ENCODE results near the gene ACIN1. TPM values are rescaled to one million over a fixed set of nuclear protein-coding genes. Genes with fewer than 3 reads are reported as not detected.

Gene ACIN1
- total and polyA plus RNA-seq, 9 of the 15 experiments (the other 6 are each of a cell fraction or from before 2014, with no cell fraction given) = 5.0 to 196 (median 129) TPM

GRCh38 chr14:23120541-23121251 is 25.8 kb upstream of the ACIN1 start (continued):
- TF ChIP-seq PKNOX1 (IDR thresholded peaks at IDR 0.05) (peak; percentile 46; the same call in 1 of the 2 replicates), SRSF7 (optimal IDR thresholded peaks at IDR 0.05; ENCODE audit: low read depth, low read length) (no peak), ELF2 (CRISPR knock-in tag; IDR thresholded peaks at IDR 0.05) (no peak), ZNF830 (CRISPR knock-in tag; IDR thresholded peaks at IDR 0.05) (no peak), NFXL1 (CRISPR knock-in tag; IDR thresholded peaks at IDR 0.05) (no peak), ZC3H4 (CRISPR knock-in tag; IDR thresholded peaks at IDR 0.05; ENCODE audit: borderline replicate concordance) (no peak), EGR1 (conservative IDR thresholded peaks at IDR 0.05) (no peak), FOXK2 (conservative IDR thresholded peaks at IDR 0.05 in 1 of 2, IDR thresholded peaks at IDR 0.05 in 1 of 2; ENCODE audit: low read depth in 2 of 2) (no peak), THRA (IDR thresholded peaks at IDR 0.05) (no peak), IFI16 (CRISPR knock-in tag; IDR thresholded peaks at IDR 0.05) (no peak), SIRT6 (IDR thresholded peaks at IDR 0.05; ENCODE audit: low read depth, low read length) (no peak), CBX2 (IDR thresholded peaks at IDR 0.05; ENCODE audit: insufficient read depth, low read length, poor library complexity, severe bottlenecking) (no peak), MTA1 (IDR thresholded peaks at IDR 0.05; ENCODE audit: borderline replicate concordance) (no peak), ATF7 (IDR thresholded peaks at IDR 0.05) (peak; percentile 46; the same call in 1 of the 2 replicates), SAFB (IDR thresholded peaks at IDR 0.05; ENCODE audit: borderline replicate concordance, low read depth, low read length) (no peak), HEY1 (CRISPR knock-in tag; IDR thresholded peaks at IDR 0.05; ENCODE audit: borderline replicate concordance) (no peak), ZNF217 (CRISPR knock-in tag; IDR thresholded peaks at IDR 0.05) (no peak), ZNF512 (tag; IDR thresholded peaks at IDR 0.05) (no peak), HLTF (IDR thresholded peaks at IDR 0.05) (no peak), ZNF41 (CRISPR knock-in tag; conservative IDR thresholded peaks at IDR 0.05) (no peak), CREB3L1 (IDR thresholded peaks at IDR 0.05; ENCODE audit: borderline replicate concordance, low read depth) (no peak)

Data from K562 (cell line).